ENCODE data around the gene LAMTOR3. TPM values are rescaled to one million over a fixed set of nuclear protein-coding genes. Genes with fewer than 3 reads are reported as not detected.

LAMTOR3 gene
- total RNA-seq, 1 donor from 2014 or later = 47.1 TPM

GRCh38 chr4:99891351-99891750 is 2.9 kb downstream of the LAMTOR3 start:
- peaks cover 19% of the 10 kb centered on the region for H3K4me1 Mint-ChIP-seq (ENCODE audit: unreplicated experiment)
- H3K27me3 Mint-ChIP-seq = no peaks in the 10 kb centered on the region
- no peaks in the 10 kb centered on the region for H3K36me3 Mint-ChIP-seq
- H3K9me3 Mint-ChIP-seq = no peaks in the 10 kb centered on the region
- H3K27ac Mint-ChIP-seq = no peak overlapping the region
- TF ChIP-seq, protein P1, sequence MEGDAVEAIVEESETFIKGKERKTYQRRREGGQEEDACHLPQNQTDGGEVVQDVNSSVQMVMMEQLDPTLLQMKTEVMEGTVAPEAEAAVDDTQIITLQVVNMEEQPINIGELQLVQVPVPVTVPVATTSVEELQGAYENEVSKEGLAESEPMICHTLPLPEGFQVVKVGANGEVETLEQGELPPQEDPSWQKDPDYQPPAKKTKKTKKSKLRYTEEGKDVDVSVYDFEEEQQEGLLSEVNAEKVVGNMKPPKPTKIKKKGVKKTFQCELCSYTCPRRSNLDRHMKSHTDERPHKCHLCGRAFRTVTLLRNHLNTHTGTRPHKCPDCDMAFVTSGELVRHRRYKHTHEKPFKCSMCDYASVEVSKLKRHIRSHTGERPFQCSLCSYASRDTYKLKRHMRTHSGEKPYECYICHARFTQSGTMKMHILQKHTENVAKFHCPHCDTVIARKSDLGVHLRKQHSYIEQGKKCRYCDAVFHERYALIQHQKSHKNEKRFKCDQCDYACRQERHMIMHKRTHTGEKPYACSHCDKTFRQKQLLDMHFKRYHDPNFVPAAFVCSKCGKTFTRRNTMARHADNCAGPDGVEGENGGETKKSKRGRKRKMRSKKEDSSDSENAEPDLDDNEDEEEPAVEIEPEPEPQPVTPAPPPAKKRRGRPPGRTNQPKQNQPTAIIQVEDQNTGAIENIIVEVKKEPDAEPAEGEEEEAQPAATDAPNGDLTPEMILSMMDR (conservative IDR thresholded peaks at IDR 0.05) = no peak
- no peak for DNase-seq (ENCODE audit: extremely low spot score, unreplicated experiment)
- H3K4me3 Mint-ChIP-seq = peak overlapping the region; percentile 19

- Mint-ChIP-seq H3K27me3 (no peaks in the 10 kb centered on the region), H3K4me3 (no peak overlapping the region), H3K27ac (no peak overlapping the region), H3K36me3 (no peaks in the 10 kb centered on the region), H3K9me3 (no peaks in the 10 kb centered on the region), H3K4me1 (ENCODE audit: unreplicated experiment) (peaks cover 13% of the 10 kb centered on the region)
- TF ChIP-seq, protein P1 (conservative IDR thresholded peaks at IDR 0.05) = no peak
- DNase-seq (ENCODE audit: extremely low spot score, unreplicated experiment) = no peak
These were observed 6.4 kb downstream of the LAMTOR3 start for GRCh38 chr4:99887837-99888236.

GRCh38 chr4:99886146-99886545 is 8.1 kb downstream of the LAMTOR3 start:
- peaks cover 4% of the 10 kb centered on the region for H3K36me3 Mint-ChIP-seq
- no peaks in the 10 kb centered on the region for H3K27me3 Mint-ChIP-seq
- H3K9me3 Mint-ChIP-seq = no peaks in the 10 kb centered on the region
- TF ChIP-seq, protein P1 (conservative IDR thresholded peaks at IDR 0.05) = no peak
- no peak overlapping the region for H3K4me3 Mint-ChIP-seq
- peaks cover 5% of the 10 kb centered on the region for H3K4me1 Mint-ChIP-seq (ENCODE audit: unreplicated experiment)
- H3K27ac Mint-ChIP-seq = no peak overlapping the region
- DNase-seq (ENCODE audit: extremely low spot score, unreplicated experiment) = no peak

- TF ChIP-seq, protein P1 (conservative IDR thresholded peaks at IDR 0.05) = no peak
- peaks cover 4% of the 10 kb centered on the region for H3K36me3 Mint-ChIP-seq
- peaks cover under 1% of the 10 kb centered on the region for H3K4me1 Mint-ChIP-seq (ENCODE audit: unreplicated experiment)
- no peak overlapping the region for H3K27ac Mint-ChIP-seq
- H3K4me3 Mint-ChIP-seq = no peak overlapping the region
- H3K27me3 Mint-ChIP-seq = no peaks in the 10 kb centered on the region
- DNase-seq (ENCODE audit: extremely low spot score, unreplicated experiment) = no peak
- H3K9me3 Mint-ChIP-seq = no peaks in the 10 kb centered on the region
These were observed 8.5 kb downstream of the LAMTOR3 start for GRCh38 chr4:99885687-99886086.

DNA sequence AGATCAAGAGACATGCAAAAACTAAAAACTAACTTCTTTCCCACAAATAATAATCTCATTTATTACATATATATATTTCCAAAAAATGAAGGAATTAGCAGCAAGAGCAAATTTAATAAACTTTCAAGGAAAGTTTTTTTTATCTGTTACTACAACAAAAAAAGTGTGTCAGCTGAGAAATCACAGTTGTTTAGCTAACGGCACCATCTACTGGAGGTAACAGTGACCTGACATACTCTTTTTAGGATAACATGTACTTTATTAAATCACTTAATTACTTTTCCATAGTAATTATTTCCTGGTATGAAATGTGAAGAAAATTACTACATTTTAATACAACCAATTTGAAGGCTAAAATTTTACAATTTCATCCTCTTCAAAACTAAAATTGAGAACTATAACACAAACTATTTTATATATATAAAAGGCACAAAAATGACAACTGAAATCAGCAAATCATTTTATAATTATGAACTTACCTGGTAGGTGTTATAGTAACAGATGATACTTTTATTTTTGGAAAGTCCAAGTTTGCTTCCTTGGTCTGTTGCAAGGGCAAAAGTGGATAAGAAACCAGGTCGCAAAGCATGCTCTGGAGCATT is 9.1 kb downstream of the LAMTOR3 start:
- H3K4me3 Mint-ChIP-seq = no peak overlapping the region
- DNase-seq (ENCODE audit: extremely low spot score, unreplicated experiment) = no peak
- TF ChIP-seq, protein P1 (conservative IDR thresholded peaks at IDR 0.05) = peak; percentile 78
- no peaks in the 10 kb centered on the region for H3K27me3 Mint-ChIP-seq
- no peaks in the 10 kb centered on the region for H3K4me1 Mint-ChIP-seq (ENCODE audit: unreplicated experiment)
- H3K9me3 Mint-ChIP-seq = no peaks in the 10 kb centered on the region
- H3K36me3 Mint-ChIP-seq = peaks cover 5% of the 10 kb centered on the region
- no peak overlapping the region for H3K27ac Mint-ChIP-seq

All from type B pancreatic cell (in vitro differentiated cells).